Stimulated activated naive B cell treated with anti-CD40 and anti-IgM and Interleukin-4, amounts not matched to agents 10 μg/mL and 1 μg/mL and 100 μg/mL, for 72 hours (primary cell): ENCODE data around the gene HAUS1.
A peak's percentile ranks its signal among the peaks of the same experiment; 100 is the strongest.
"Not testable (repeated sequence)": the region's sequence is repeated elsewhere in the genome, so short reads cannot be mapped to it uniquely, and the experiment has no call there.

Source experiments
- ATAC-seq, 2 donors: fragments of 150-1000 bp; cut with Tn5 transposase; replicated peaks; 2 replicates each; pipeline ENCODE4 v1.10.0; 2021; ENCODE audit warnings: moderate library complexity in 1 of 2
- DNase-seq: peaks from one replicate; pipeline ENCODE4 v3.0.0; 2021
- H3K27ac Mint-ChIP-seq: one replicate; pipeline ENCODE4 v1.8.0; 2022; ENCODE audit warnings: mild to moderate bottlenecking, mixed read lengths
- H3K27me3 Mint-ChIP-seq, 2 donors: one replicate each; pipeline ENCODE4 v1.8.0; 2022; ENCODE audit warnings: mixed read lengths in 2 of 2
- H3K36me3 Mint-ChIP-seq, 2 donors: one replicate each; pipeline ENCODE4 v1.8.0; 2022; ENCODE audit warnings: mixed read lengths in 2 of 2, mild to moderate bottlenecking in 1 of 2
- H3K4me1 Mint-ChIP-seq, 2 donors: one replicate each; pipeline ENCODE4 v1.8.0; 2022; ENCODE audit warnings: mixed read lengths in 2 of 2, mild to moderate bottlenecking in 1 of 2
- H3K4me3 Mint-ChIP-seq, 2 donors: one replicate each; pipeline ENCODE4 v1.8.0; 2022; ENCODE audit warnings: mild to moderate bottlenecking in 2 of 2, mixed read lengths in 2 of 2, moderate library complexity in 1 of 2
- H3K9me3 Mint-ChIP-seq, 2 donors: one replicate each; pipeline ENCODE4 v1.8.0; 2022; ENCODE audit warnings: mixed read lengths in 2 of 2, mild to moderate bottlenecking in 1 of 2

Gene HAUS1

GRCh38 chr18:46156124-46156745 lies 52.0 kb downstream of the HAUS1 start:
- H3K4me1 Mint-ChIP-seq: peaks cover 17 to 32% of the 10 kb centered on the region in 2 donors
- no peaks in the 10 kb centered on the region for H3K27me3 Mint-ChIP-seq
- H3K9me3 Mint-ChIP-seq: no peaks in the 10 kb centered on the region
- ATAC-seq: peak; percentile 81 to 83
- H3K4me3 Mint-ChIP-seq: peak overlapping the region in 1 of 2 donors; percentile 41
- DNase-seq: no peak
- peak overlapping the region; percentile 88 for H3K27ac Mint-ChIP-seq
- peaks cover 0 to 3% of the 10 kb centered on the region in 2 donors for H3K36me3 Mint-ChIP-seq

DNA sequence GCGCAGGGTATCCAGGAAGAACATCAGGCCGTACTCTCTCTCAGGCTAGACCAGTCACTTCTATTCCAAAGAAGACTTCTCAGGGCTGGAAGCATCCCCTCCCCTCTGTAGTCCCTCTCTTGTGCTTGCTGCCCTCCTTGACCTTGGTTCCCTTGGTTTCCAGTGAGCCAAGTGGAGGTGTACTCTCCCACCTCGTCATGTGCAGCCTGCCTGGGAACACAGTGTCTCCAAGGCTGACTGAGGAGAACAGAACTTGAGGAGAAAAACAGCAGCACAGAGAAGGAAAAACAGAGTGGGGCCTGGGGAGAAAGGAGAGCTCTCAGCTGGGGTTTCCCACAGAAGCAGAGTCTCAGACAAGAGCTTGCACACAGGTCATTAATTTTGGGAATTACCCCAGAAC lies 52.7 kb downstream of the HAUS1 start:
- Mint-ChIP-seq H3K36me3 (peaks cover 0 to 3% of the 10 kb centered on the region in 2 donors), H3K4me1 (peaks cover 17 to 32% of the 10 kb centered on the region in 2 donors), H3K27me3 (no peaks in the 10 kb centered on the region), H3K4me3 (no peak overlapping the region), H3K27ac (peak overlapping the region; percentile 75), H3K9me3 (no peaks in the 10 kb centered on the region)
- DNase-seq (no peak), ATAC-seq (no peak)

DNA sequence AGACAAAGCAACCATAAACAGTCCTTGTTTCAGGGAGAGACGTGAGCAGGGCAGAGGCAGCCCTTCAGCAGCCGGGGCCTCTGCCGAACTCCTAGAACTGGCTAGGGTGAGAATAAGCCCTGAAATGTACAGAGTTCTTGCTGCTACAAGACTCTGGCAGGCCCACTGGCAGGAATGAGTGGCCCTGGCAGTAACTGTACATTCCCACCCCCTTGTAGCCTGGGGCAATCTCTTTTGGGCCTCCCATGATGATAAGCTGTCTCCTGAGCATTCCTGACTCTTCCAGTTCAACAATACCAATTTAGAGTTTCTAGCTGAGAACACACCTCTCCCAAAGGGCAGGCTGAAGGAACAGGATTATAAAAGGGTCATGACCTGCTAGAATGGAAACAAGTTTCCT lies 54.3 kb downstream of the HAUS1 start:
- no peaks in the 10 kb centered on the region for H3K27me3 Mint-ChIP-seq
- H3K4me3 Mint-ChIP-seq: no peak overlapping the region
- H3K4me1 Mint-ChIP-seq: peaks cover 12 to 20% of the 10 kb centered on the region in 2 donors
- no peaks in the 10 kb centered on the region for H3K9me3 Mint-ChIP-seq
- H3K36me3 Mint-ChIP-seq: peaks cover 0 to 3% of the 10 kb centered on the region in 2 donors
- H3K27ac Mint-ChIP-seq: no peak overlapping the region
- DNase-seq (no peak), ATAC-seq (no peak)

DNA sequence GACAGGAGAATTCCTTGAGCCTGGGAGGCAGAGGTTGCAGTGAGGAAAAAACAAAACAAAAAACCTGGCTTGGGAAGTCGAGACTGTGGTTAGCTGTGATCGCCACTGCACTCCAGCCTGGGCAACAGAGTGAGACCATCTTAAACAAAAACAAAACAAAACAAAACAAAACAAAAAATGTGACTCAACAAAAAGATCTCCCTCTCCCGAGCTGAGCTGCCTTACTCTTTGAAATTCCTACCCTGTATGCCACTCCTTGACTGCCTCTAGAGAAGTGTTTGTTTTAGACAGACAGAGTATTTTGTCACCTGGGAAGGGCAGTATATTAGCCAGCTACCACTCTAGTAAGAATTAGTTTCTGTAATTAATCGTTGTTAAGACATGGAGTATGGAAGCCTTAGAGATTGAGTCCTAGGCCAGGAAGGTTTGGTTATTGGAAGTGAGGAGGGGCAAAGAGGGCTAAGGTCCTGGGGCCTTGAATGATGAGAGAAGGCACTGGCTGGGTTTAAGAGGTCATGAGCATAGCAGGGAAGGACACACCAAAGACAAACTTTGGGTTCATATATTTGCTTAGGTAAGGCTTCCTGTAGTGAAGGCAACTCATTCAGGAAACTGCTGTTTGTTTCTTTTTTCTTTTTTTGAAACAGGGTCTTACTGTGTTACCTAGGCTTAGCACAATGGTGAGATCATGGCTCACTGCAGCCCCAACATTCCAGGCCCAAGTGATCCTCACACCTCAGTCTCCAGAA lies 56.0 kb downstream of the HAUS1 start:
- DNase-seq (no peak), ATAC-seq (no peak)
- peaks cover 12 to 20% of the 10 kb centered on the region in 2 donors for H3K4me1 Mint-ChIP-seq
- H3K9me3 Mint-ChIP-seq: no peaks in the 10 kb centered on the region
- no peak overlapping the region for H3K27ac Mint-ChIP-seq
- no peaks in the 10 kb centered on the region for H3K27me3 Mint-ChIP-seq
- peaks cover 0 to 3% of the 10 kb centered on the region in 2 donors for H3K36me3 Mint-ChIP-seq
- no peak overlapping the region for H3K4me3 Mint-ChIP-seq

- not testable (repeated sequence) for H3K9me3 Mint-ChIP-seq, H3K27ac Mint-ChIP-seq, H3K4me3 Mint-ChIP-seq, H3K36me3 Mint-ChIP-seq, DNase-seq, H3K27me3 Mint-ChIP-seq, ATAC-seq
- H3K4me1 Mint-ChIP-seq: peaks cover 8 to 14% of the 10 kb centered on the region in 2 donors
Measured at GRCh38 chr18:46160840-46161239, 56.7 kb downstream of the HAUS1 start.

DNA sequence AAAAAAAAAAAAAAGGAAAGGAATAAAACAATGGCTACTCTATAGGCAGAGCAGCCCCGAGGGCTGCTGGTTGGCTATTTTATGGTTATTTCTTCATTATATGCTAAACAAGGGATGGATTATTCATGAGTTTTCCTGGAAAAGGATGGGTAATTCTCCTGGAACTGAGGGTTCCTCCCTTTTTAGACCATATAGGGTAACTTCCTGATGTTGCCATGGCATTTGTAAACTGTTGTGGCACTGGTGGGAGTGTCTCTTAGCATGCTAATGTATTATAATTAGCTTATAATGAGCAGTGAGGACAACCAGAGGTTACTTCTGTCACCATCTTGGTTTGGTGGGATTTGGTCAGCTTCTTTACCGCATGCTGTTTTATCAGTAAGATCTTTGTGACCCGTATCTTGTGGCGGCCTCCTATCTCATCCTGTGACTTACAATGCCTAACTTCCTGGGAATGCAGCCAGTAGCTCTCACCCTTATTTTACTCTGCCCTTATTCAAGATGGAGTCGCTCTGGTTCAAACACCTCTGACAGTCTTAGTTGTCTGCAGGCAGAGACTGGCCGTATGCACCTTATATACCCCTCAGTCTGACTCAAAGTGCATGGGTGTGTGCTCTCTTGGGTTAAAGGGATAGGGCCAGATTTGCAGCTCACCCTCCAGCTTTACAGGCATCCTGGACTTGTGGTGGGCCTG lies 57.7 kb downstream of the HAUS1 start:
- Mint-ChIP-seq H3K4me1 (peaks cover 6 to 10% of the 10 kb centered on the region in 2 donors), H3K4me3 (no peak overlapping the region), H3K27ac (no peak overlapping the region)

DNA sequence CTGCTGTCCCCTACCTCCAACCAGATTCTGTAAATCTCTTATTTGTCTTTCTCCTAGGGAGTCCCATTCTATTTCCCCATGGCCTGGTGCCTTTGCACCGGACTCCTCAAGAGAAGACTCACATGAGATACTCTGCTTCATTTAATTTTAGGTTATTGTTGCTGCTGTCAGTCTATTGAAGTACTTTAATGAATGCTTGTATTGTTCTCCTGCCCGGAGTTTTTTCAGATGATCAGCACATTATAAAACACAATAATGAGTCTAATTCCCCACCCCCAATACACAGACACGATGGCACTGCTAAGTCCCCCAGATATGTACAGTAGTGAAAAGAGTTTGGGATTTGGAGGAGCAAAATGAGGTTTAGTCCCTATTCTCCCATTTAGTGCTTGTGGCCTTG lies 58.9 kb downstream of the HAUS1 start:
- H3K4me1 Mint-ChIP-seq: peaks cover 13 to 18% of the 10 kb centered on the region in 2 donors
- no peak overlapping the region for H3K27ac Mint-ChIP-seq
- no peaks in the 10 kb centered on the region for H3K36me3 Mint-ChIP-seq
- H3K4me3 Mint-ChIP-seq: no peak overlapping the region
- ATAC-seq (no peak), DNase-seq (no peak)
- H3K27me3 Mint-ChIP-seq: no peaks in the 10 kb centered on the region
- no peaks in the 10 kb centered on the region for H3K9me3 Mint-ChIP-seq

More for the DNA sequence above, 57.7 kb downstream of the HAUS1 start:
- H3K36me3 Mint-ChIP-seq: no peaks in the 10 kb centered on the region
- H3K9me3 Mint-ChIP-seq: no peaks in the 10 kb centered on the region
- ATAC-seq (no peak), DNase-seq (no peak)
- no peaks in the 10 kb centered on the region for H3K27me3 Mint-ChIP-seq

DNA sequence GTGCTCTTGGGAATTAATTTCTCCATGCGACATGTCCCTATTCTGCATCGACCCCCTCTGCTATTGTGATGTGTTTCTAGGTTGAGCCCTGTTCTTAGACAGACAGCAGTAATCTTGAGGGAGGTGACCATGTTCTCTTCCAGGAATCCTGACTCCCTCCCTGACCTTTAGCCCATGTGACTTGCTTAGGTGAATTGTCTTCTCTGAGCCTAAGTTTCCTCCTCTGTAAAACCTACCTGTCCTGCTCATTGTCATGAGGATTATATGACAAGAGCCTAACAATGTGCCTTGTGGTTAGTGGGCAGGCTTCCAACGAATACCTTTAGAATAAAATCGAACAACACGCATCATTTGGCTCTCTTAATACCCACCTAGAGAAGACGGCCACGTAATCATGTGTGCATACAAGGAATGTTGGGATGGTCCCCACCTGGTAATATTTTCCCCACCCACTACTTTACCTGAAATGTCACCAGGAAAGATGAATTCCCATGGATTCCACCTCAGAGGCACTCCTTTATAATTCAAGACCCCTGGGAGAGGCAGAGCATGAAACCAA lies 59.8 kb downstream of the HAUS1 start:
- H3K4me1 Mint-ChIP-seq: peaks cover 17 to 25% of the 10 kb centered on the region in 2 donors
- DNase-seq: no peak
- H3K27me3 Mint-ChIP-seq: no peaks in the 10 kb centered on the region
- H3K9me3 Mint-ChIP-seq: no peaks in the 10 kb centered on the region
- ATAC-seq: no peak
- no peak overlapping the region for H3K27ac Mint-ChIP-seq
- no peak overlapping the region for H3K4me3 Mint-ChIP-seq
- H3K36me3 Mint-ChIP-seq: no peaks in the 10 kb centered on the region

- H3K4me3 Mint-ChIP-seq, ATAC-seq, H3K36me3 Mint-ChIP-seq, H3K27ac Mint-ChIP-seq, H3K9me3 Mint-ChIP-seq, DNase-seq, H3K27me3 Mint-ChIP-seq: not testable (repeated sequence)
- peaks cover 21 to 30% of the 10 kb centered on the region in 2 donors for H3K4me1 Mint-ChIP-seq
Measured at GRCh38 chr18:46164502-46164901, 60.3 kb downstream of the HAUS1 start.

DNA sequence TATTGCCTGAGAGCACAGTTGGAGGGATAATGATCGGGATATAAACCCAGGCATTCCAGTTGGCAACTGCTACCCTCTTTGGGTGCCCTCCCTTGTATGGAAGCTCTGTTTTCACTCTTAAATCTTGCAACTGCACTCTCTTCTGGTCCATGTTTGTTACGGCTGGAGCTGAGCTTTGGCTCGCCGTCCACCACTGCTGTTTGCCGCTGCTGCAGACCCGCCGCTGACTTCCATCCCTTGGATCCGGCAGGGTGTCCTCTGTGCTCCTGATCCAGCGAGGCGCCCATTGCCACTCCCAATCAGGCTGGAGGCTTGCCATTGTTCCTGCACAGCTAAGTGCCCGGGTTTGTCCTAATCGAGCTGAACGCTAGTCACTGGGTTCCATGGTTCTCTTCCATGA lies 60.7 kb downstream of the HAUS1 start:
- no peaks in the 10 kb centered on the region for H3K36me3 Mint-ChIP-seq
- DNase-seq: no peak
- no peak for ATAC-seq
- H3K27ac Mint-ChIP-seq: no peak overlapping the region
- H3K4me1 Mint-ChIP-seq: peaks cover 26 to 34% of the 10 kb centered on the region in 2 donors
- H3K9me3 Mint-ChIP-seq: no peaks in the 10 kb centered on the region
- H3K4me3 Mint-ChIP-seq: no peak overlapping the region
- H3K27me3 Mint-ChIP-seq: no peaks in the 10 kb centered on the region

- DNase-seq: no peak
- no peak for ATAC-seq
- Mint-ChIP-seq H3K9me3 (no peaks in the 10 kb centered on the region), H3K4me3 (no peak overlapping the region), H3K4me1 (peaks cover 28 to 34% of the 10 kb centered on the region in 2 donors), H3K27ac (peak overlapping the region; percentile 25), H3K27me3 (no peaks in the 10 kb centered on the region), H3K36me3 (no peaks in the 10 kb centered on the region)
Measured at GRCh38 chr18:46166261-46166970, 62.2 kb downstream of the HAUS1 start.

DNA sequence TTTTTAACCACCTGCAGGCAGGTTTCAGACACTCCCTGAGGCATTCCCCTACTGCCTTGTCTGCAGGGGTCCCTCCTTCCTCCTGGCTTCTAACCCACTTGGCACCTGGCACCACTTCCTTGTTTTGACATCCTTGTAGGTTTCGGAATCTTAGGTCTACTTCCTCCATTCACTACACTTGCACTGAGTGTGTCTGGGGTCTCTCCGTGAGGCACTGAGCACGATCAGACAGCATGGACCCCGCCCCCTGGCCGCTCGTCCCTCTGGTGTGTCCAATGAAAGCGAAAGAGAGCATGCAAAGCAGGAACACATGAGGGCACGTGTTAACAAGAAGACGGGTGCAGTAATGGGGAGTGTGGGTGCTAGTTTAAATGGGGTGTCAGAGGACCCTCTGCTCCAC lies 63.8 kb downstream of the HAUS1 start:
- Mint-ChIP-seq H3K4me1 (peaks cover 35 to 44% of the 10 kb centered on the region in 2 donors), H3K9me3 (no peaks in the 10 kb centered on the region)
- DNase-seq: peak; percentile 81

GRCh38 chr18:46169464-46169941 lies 65.3 kb downstream of the HAUS1 start:
- Mint-ChIP-seq H3K36me3 (peaks cover 4 to 7% of the 10 kb centered on the region in 2 donors), H3K4me1 (peaks cover 35 to 55% of the 10 kb centered on the region in 2 donors), H3K9me3 (no peaks in the 10 kb centered on the region), H3K4me3 (no peak overlapping the region), H3K27ac (peak overlapping the region; percentile 48), H3K27me3 (no peaks in the 10 kb centered on the region)
- DNase-seq (no peak), ATAC-seq (no peak)

More for the DNA sequence above, 63.8 kb downstream of the HAUS1 start:
- H3K4me3 Mint-ChIP-seq: peak overlapping the region; percentile 79 to 80
- H3K27me3 Mint-ChIP-seq: no peaks in the 10 kb centered on the region
- no peaks in the 10 kb centered on the region for H3K36me3 Mint-ChIP-seq
- H3K27ac Mint-ChIP-seq: peak overlapping the region; percentile 86
- peak; percentile 96 for ATAC-seq

- no peak overlapping the region for H3K4me3 Mint-ChIP-seq
- no peaks in the 10 kb centered on the region for H3K9me3 Mint-ChIP-seq
- peak overlapping the region; percentile 65 for H3K27ac Mint-ChIP-seq
- H3K36me3 Mint-ChIP-seq: peaks cover 4 to 10% of the 10 kb centered on the region in 2 donors
- DNase-seq (no peak), ATAC-seq (no peak)
- H3K4me1 Mint-ChIP-seq: peaks cover 37 to 67% of the 10 kb centered on the region in 2 donors
- no peaks in the 10 kb centered on the region for H3K27me3 Mint-ChIP-seq
Measured at GRCh38 chr18:46171331-46171730, 67.1 kb downstream of the HAUS1 start.
